ENCODE results near the gene OR5B21.
A peak's percentile ranks its signal among the peaks of the same experiment; 100 is the strongest.

OR5B21 gene

DNA sequence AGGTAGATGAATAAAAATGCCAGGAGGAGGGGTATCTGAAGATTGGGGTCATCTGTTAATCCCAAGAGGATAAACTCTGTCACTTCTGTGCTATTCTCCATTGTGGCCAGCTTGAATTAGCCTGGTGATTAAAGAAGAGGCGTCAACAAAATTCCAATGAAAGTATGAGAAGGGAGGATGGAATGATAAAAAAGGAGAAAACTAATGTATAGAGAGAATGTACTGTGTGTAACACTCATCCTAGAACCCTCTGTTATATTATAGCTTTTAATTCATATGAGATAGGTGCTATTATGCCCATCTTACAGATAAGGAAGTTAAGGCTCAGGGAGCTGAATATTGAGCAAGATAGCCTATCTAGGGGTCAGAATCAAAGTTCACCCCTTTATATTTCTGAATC lies at the start of gene OR5B21:
TSS of gene OR5B21 (minus strand) at position 101 of the 400 bp plus-strand sequence. CDS start at position 101, 0 bp downstream.
- no peak for DNase-seq (ENCODE audit: low spot score)

DNA sequence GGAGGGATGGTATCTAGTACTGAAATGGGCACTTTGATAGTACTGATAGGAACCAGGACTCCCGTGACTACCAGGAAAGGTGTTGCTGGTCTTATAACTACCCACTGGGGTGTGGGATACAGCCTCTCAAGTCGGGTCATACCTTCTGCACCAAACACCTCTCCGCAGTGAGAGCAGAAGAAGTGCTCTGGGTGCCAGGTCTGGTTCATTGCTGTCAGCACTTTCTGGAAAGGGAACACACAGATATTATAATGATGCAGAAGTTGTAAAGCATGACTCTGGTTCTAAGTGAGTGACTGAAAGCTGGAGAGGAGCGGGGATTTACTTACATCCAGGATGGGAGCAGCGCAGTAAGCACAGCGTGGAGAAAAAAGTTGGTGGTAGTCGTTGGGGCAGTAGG lies 41.7 kb upstream of the OR5B21 start:
- DNase-seq (ENCODE audit: low spot score): no peak

DNA sequence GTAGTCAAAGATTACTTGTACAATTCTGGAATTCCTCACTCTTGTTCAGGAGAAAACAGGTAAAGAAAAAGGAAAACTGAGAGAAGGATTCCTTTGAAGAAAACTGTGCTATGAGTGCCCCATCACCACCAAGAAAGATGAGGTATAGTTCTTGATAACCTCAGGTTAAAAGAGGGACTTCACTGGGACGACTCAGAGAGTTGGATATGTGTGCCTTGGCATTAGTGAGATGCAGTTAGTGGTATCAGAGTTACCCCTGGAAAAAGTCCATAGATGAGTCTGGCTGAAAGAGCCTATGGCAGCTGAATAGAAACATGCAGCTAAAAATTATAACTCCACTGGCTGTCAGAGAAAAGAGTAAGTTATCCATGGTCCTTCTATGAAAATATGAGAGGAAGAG lies 38.9 kb upstream of the OR5B21 start:
- no peak for DNase-seq (ENCODE audit: low spot score)

DNA sequence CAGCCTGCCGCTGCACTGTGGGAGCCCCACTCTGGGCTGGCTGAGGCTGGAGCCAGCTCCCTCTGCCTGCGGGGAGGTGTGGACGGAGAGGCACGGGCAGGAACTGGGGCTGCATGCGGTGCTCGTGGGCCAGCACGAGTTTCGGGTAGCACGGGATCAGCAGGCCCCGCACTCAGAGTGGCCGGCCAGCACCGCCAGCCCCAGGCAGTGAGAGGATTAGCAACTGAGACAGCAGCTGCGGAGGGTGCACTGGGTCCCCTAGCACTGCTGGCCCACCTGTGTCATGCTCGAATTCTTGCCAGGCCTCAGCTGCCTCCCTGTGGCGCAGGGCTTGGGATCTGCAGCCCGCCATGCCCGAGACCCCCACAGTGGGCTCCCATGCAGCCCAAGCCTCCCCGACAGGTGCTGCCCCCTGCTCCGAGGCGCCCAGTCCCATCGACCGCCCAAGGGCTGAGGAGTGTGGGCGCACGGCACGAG lies 24.0 kb upstream of the OR5B21 start:
- no peak for DNase-seq (ENCODE audit: low spot score)

DNA sequence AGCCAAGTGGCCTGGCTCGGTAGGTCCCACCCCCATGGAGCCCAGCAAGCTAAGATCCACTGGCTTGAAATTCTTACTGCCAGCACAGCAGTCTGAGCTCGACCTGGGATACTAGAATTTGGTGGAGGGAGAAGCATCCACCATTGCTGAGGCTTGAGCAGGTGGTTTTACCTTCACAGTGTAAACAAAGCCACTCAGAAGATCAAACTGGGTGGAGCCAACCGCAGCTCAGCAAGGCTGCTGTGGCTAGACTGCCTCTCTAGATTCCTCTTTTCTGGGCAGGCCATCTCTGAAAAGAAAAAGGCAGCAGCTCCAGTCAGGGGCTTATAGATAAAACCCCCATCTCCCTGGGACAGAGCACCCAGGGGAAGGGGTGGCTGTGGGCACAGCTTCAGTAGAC lies 22.3 kb upstream of the OR5B21 start:
- no peak for DNase-seq (ENCODE audit: low spot score)

DNA sequence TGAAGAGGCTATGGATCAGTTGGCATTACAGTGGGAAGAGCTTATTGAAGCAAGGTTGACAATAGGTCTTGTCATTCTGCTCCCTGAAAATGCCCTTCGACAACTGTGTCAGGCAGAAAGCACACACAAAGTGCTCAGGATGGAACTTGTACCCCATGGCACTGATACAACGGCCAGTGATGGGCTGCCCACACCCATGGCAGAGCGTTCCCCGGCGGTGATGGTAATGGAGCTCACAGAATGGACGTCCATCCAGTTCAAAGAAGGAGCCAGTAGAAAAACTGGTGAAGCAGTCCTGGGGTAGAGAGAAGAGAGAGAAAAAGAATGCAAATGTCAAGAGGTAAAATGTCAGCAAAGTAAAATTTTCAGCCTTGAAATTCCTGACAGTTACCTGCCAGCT lies 19.5 kb upstream of the OR5B21 start:
- DNase-seq (ENCODE audit: low spot score): no peak

DNA sequence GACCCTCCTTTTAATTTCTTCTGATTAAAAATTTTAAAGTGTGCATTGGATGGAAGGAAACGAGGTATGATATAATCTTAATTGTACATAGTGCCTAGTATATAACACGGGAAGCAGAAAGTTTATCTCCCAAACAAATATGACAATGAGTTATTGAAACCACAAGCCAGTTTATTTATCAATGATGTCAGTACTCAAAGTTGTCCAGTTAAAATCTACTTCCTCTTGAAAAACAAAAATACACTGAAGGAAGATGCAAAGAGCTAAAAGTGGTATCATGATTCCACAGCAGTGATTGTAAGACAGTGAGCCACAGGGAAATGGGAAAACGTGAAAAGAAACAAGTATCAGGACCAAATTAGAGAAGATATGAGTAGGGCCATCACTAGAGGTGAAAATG lies 18.8 kb upstream of the OR5B21 start:
- DNase-seq (ENCODE audit: low spot score): no peak

DNA sequence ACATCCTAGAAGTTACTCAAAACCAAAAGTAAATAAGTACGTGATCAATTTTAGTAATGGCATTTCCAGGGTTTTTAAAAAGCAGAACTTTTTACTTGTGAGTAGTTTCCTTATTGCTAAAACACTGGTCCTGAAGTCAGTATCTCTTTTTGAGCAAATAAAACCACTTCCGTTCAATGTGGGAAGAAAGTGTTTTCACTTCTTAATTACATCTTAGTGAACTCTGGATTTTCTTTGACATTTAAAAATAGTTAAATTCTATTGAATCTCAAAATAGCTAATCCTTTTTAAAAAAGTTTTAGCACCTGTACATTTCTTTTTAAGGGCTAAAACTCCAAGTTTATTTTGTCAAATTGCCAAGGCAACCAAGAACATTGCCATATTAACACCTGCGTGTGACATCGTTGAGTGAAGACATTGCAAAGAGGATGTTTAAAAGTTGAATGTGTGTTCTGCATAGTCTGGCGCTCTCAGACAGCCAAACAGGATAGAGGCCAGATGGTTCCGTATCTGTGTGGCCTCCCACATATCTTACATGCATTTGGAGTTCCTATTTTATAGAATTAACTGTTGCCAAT lies 17.2 kb upstream of the OR5B21 start:
- DNase-seq (ENCODE audit: low spot score): no peak

DNA sequence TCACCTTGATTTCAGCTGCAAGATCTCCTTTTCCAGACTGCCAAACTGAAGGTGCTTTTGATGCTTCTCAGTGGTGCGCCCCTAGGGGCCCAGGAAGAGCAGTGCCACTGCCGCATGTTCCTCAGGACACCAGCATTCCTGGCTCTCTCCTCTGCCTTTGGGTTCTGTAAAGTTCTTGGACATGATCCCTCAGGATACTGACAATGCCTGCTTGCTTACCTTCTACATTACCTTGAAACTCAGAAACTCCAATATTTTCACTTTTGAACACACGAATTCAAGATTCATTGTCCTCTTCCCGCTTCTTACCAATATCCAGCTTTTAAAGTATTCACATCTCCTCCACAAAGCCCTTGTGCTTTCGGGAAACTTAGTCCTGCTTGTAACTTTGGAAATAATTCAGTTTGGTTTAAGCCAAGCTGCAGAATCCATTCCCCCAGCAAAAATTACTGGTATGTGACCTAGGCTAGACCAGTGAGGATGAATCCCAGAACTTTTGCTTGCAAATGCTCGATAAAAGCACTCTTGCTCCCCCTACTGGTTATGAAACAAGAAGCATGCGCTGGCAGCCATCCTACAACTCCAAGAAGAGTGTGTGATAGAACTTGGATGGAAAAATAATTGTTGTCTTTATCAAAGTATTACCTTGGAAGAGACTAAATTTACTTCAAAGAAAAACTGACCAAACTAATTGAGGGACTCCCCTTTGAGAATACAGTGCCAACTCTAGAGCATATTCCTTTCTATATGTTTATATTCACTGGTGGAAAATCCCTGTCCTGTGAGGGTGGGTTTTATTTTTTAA lies 16.5 kb upstream of the OR5B21 start:
- peak; percentile 75 for DNase-seq (ENCODE audit: low spot score)

DNA sequence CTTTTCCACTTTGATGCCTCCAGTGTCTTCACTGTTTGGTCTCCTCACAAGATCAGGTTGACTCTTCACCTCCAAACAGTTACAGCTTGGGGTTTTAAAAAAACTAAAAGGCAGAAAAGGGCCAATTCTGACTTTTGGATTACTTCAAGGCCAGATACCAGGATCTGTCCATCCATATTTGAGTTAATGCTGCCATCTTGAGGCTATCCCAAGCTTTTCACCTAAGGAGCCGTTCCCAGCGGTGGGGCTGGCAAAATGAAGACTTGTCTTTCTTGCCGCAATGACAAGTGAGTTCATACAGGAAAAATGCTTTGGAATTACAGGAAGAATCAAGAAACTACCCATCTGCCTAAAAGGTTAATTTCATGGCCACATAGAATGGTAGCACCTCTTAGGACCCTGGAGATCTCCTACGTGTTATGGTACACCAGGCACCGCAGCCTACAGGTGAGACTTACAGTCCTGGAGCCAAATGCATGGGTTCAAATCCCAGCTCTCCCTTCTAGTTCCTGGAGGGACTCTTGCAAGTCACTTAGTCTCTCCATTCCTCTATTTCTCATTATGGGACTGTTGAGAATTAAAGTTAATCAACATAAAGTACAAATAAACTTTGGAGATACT lies 6.0 kb upstream of the OR5B21 start:
- DNase-seq (ENCODE audit: low spot score): peak; percentile 65

DNA sequence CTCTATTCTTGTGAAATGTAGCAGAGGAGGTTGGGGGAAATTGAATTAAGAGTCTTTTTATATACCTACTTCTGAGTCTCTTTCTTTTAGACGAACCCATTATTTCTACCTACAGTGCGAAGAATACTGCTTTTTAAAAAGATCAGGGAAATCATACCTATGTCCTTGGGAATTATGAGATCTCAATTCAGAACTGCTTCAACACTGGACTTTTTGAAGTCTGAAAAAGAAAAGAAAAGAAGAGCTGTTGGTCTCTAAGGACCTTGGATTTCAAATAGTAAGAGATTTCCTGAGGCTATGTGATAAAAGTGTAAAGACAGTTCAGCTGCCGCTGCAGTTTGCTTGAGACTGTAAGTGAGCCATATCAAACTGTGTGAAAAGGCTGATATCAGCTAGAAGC lies 3.7 kb upstream of the OR5B21 start:
- DNase-seq (ENCODE audit: low spot score): no peak

DNA sequence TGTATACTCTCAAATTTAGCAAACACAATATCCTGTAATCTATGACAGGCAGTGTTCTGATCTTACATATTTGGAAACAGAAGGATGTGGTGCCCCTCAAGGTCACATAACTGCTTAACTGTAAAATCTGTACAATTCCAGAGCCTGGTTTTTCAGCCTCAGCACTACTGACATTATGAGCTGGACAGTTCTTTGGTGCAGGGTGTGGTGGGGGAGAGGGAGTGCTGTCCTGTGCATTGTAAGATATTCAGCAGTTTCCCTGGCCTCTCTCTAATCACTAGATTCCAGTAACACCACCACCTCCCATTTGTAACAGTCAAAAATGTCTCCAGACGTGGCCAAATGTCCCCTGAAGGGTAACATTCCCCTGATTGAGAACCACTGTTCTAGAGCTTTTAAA lies 1.8 kb upstream of the OR5B21 start:
- DNase-seq (ENCODE audit: low spot score): no peak

DNA sequence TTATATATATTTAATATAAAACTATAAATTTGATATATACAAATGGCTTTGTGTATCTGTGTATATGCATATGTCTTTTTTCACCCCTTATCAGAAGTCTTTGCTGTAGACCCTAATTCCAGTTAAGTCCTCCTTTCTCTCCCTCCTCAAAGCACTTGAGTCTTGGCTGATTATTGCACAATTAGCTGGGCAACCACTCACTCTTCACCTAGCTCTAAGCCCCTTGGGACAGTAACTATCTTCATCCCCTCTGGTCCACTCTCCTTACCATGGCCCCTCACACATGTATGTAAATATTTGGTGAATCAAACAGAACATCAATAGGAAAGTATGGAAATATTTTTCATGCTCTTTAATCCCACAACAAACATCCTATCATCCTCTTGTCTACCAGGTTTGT lies 909 bp upstream of the OR5B21 start:
- DNase-seq (ENCODE audit: low spot score): no peak

DNA sequence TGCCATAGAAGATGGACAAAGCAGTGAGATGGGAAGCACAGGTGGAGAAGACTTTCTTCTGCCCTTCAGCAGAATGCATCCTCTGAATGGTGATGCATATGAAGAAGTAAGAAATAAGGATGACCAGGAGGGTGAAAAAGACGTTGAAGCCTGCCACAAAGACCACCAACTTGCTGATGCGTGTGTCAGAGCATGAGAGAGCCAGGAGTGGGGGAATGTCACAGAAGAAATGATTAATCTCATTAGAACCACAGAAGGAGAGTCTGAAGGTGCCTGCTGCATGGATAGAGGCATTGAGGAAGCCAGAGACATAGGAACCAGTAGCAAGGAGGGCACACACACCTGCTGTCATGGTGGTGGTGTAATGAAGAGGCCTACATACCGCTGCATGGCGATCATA lies 550 bp downstream of the OR5B21 start:
- no peak for DNase-seq (ENCODE audit: low spot score)

DNA sequence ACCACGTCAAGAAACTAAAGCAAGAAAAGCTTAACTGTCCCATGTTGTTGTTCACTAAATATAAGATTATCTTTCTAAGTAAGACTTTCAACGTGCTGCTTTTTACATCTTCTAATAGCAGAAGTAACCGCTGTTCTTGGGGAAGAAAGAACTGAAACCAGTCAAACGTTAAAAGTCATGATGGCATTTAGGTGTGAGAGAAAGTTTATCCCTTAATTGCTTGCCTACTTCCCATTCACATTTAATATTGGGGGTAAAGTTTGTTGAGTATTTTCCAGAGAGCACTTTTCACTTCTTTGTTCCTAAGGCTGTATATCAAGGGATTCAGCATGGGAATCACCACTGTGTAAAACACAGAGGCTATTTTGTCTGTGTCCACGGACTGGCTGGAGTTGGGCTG lies 970 bp downstream of the OR5B21 start:
- DNase-seq (ENCODE audit: low spot score): no peak

DNA sequence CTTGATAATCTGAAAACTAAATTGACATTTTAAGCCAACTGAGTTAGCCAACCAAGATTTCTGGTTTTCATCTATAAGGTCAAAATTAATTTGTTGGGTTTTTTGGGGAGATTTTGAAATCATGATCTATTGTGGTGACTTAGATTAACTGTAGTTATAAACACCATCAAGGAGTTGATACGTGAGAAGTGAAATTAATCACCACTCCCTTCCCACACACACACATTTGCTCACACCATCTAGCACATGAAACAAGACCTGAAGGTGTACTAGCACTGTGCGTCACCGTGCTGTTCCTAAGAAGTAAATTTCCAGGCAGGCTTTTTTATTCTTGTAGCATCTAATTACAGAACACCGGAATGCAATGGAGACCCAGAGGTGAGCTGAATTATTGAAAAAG lies 2.1 kb downstream of the OR5B21 start:
- no peak for DNase-seq (ENCODE audit: low spot score)

DNA sequence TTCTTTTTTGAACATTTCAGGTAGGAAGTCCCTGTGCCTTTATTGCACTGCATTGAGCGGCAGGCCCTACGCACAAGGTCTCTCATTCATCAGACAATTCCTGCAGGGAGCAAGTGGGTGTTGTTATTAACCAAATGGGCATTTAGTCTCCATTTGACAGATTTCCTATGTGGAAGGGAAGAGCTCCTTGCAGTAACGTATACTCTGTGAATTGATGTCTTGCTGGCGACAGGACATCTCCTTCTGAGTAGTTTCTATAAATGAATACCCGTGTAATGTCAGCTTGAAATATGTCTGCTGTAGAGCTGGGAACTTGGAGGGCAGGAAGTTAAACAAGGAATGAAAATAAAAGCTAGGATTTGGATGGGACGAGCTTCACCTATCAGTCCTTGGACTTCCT lies 3.7 kb downstream of the OR5B21 start:
- DNase-seq (ENCODE audit: low spot score): no peak

DNA sequence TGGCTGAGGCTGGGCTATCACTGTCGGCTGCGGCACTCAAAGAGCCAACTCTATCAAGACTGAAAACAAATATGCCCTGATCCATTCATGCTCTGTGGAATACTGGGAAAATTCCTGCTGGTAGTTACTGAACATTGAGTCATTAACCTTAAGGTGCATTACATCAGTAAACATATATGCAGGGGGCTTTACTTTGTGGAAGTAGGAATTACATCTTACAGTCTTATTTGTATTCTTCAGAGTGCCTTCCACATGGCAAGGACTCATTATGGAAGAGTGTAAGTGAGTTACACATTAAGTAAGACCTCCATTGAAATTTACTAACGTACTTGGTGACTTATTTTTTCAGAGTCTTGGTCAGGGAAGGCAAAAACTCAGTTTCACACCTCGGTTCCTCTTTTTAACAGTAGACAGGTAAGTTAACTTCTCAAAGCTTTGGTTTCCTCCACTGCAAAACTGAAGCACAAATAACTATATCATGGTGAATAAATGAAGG lies 4.5 kb downstream of the OR5B21 start:
- no peak for DNase-seq (ENCODE audit: low spot score)

DNA sequence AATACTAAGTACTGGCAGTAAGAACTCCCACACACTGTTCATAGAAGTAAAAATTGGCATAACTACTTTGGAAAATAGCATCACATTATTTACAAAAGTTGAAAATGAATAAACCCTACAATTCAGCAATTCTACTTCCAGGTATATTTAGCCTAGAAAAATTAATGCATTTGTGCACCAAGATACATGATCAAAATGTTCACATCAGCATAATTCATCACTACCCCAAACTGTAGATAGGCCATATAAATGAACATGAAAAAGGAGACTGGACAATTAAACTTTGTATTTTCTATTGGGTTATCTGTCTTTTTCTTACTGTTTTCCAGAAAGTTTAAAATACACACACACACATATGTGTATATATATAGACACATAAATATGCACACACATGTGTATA lies 5.9 kb downstream of the OR5B21 start:
- no peak for DNase-seq (ENCODE audit: low spot score)

DNA sequence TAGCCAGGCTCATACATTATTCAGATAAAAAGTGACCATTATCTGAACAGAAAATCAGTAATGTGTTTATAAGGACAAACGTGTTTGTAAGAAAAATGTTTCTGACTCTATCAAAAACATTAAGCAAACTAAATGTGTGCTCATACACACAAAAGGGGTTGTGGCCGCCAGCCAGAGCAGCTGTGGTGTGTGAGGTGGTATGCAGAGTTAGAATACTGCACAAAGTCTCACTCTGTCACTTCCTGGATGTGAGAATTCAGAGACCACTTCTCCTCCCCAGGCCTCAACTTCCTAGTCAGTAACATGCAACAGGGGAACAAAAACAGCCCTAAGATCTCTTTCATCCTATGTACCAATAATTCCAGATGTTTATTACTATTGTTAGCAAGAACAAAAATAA lies 9.4 kb downstream of the OR5B21 start:
- no peak for DNase-seq (ENCODE audit: low spot score)

DNA sequence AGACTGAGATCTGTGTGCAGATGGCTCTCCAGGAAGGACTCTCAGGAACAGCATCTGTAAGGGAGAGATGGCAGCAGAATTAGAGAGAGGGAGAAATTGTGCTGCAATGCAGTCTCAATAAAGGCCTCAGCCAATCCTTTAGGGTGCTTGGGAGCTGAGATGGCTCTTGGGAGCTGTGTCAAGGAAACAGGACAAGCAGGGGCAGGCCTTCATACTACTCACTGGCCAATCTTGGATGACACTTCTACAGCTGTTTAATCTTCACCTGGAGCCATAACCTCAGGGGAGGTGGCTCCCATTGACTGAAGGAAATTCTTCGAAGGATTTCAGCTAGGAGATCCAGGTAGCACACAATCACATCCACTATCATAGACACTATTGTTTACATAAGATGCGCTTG lies 10.0 kb downstream of the OR5B21 start:
- no peak for DNase-seq (ENCODE audit: low spot score)

DNA sequence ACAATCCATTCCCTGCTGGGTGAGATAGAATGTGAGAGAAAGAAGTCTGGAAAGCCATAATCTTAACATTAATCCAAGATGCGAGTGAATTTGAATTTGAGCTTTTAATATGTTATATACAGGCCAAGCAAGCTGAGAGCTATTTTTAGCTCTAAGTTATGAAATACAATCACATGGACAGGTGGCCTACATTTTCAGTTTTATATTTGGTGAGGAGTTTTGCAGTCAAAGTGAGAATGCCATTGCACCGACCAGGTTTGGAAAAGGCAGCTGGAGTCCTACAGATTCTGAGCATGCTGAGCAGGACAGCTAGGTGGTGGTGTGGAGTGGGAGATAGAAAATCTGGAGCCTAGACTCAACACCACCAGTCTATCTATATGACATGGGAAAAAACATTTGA lies 12.0 kb downstream of the OR5B21 start:
- DNase-seq (ENCODE audit: low spot score): no peak

DNA sequence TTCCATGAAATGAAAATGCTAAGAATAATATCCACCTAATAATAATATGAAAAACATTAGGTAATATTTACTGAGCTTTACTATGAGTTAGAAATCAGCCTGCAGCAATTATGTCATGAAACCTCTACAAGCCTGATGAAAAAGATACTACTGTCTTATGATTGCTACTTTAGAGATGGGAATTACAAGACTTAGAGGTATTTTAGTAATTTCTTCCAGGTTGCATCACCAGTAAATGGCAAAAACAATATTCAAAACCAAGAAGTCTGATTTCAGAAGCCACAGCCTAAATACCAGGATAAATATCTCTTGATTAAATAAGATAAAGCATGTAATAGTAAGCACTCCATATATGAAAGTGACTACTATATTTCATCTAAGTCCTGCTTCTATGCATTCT lies 13.8 kb downstream of the OR5B21 start:
- no peak for DNase-seq (ENCODE audit: low spot score)
